Smooth muscle cell (in vitro differentiated cells): Measurements from ENCODE around the gene CAMK2D. TPM values are rescaled to one million over a fixed set of nuclear protein-coding genes. Genes with fewer than 3 reads are reported as not detected.

Experiments used
- DNase-seq: peaks from one replicate; lab custom pipeline; 2025; ENCODE audit not compliant: unreplicated experiment; lab: John Stamatoyannopoulos, UW
- H2AFZ ChIP-seq: fragments of 200-600 bp; sonication (generic); 2 replicates; pipeline ENCODE4 v1.6.0; 2016; ENCODE audit warnings: antibody characterized with exemption, low read depth, mild to moderate bottlenecking
- H3F3A ChIP-seq: fragments of 200-600 bp; sonication (generic); 2 replicates; pipeline ENCODE4 v1.6.0; 2017; ENCODE audit warnings: antibody characterized with exemption, low read depth
- H3K27ac ChIP-seq: fragments of 200-600 bp; sonication (generic); 2 replicates; pipeline ENCODE4 v1.5.1; 2016; ENCODE audit warnings: low read depth, mild to moderate bottlenecking
- H3K27me3 ChIP-seq: fragments of 200-600 bp; sonication (generic); 2 replicates; pipeline ENCODE4 v1.6.1; 2016; ENCODE audit warnings: low read depth, mild to moderate bottlenecking
- H3K36me3 ChIP-seq: fragments of 200-600 bp; sonication (generic); 2 replicates; pipeline ENCODE4 v1.5.1; 2016; ENCODE audit warnings: low read depth
- H3K4me1 ChIP-seq: fragments of 200-600 bp; sonication (generic); 2 replicates; pipeline ENCODE4 v1.5.1; 2016; ENCODE audit warnings: low read depth
- H3K4me2 ChIP-seq: fragments of 200-600 bp; sonication (generic); 2 replicates; pipeline ENCODE4 v1.6.0; 2016; ENCODE audit warnings: mild to moderate bottlenecking
- H3K4me3 ChIP-seq: fragments of 200-600 bp; sonication (generic); 2 replicates; pipeline ENCODE4 v1.5.1; 2016; ENCODE audit warnings: mild to moderate bottlenecking
- H3K79me2 ChIP-seq: fragments of 200-600 bp; sonication (generic); 2 replicates; pipeline ENCODE4 v1.6.0; 2016; ENCODE audit warnings: low read depth, mild to moderate bottlenecking
- H3K9ac ChIP-seq: fragments of 200-600 bp; sonication (generic); 2 replicates; pipeline ENCODE4 v1.6.0; 2016; ENCODE audit warnings: low read depth
- H3K9me3 ChIP-seq: fragments of 200-600 bp; sonication (generic); replicated peaks from 2 replicates; pipeline ENCODE4 v1.5.1; 2016; ENCODE audit warnings: low read depth
- H4K20me1 ChIP-seq: fragments of 200-600 bp; sonication (generic); 2 replicates; pipeline ENCODE4 v1.6.0; 2016; ENCODE audit warnings: low read depth
- CTCF ChIP-seq: fragments of 200-600 bp; sonication (generic); IDR thresholded peaks from 2 replicates; pipeline ENCODE4 v1.5.1; 2017; ENCODE audit warnings: borderline replicate concordance, mild to moderate bottlenecking, antibody characterized with exemption; ENCODE audit not compliant: insufficient read depth, poor library complexity, severe bottlenecking
- WGBS: methylation state at CpG from one replicate; pipeline ENCODE4 v1.1.7; 2016; ENCODE audit warnings: low lambda C conversion rate; 5-methylcytosine and 5-hydroxymethylcytosine counted together
- polyA plus RNA-seq: library from polyadenylated mRNA; unstranded; fragments of >200 nt; fragmentation: Nextera tagmentation; extraction: Ambion mirVana; gene quantifications from 2 replicates; pipeline ENCODE4 v1.2.1, GENCODE V29; 2016
- total RNA-seq: library from RNA; depleted of rRNA; stranded (reverse); fragments of >200 nt; gene quantifications from 2 replicates; pipeline ENCODE4 v1.2.3, GENCODE V29; 2014

Gene CAMK2D
- total and polyA plus RNA-seq, 2 experiments from 2014 or later = 17.2 to 36.0 TPM

- no peak overlapping the region for H3K4me2 ChIP-seq
- no peak overlapping the region for H3K9ac ChIP-seq
- H3K27ac ChIP-seq = no peak overlapping the region
- no peak for TF ChIP-seq CTCF
- no peak overlapping the region for H3K4me3 ChIP-seq
- no peaks in the 10 kb centered on the region for H3F3A ChIP-seq
- no peaks in the 10 kb centered on the region for H3K27me3 ChIP-seq
- WGBS = 95% methylated on average over 3 of the region's 3 CpGs
- DNase-seq = no peak
- peaks cover 66% of the 10 kb centered on the region for H4K20me1 ChIP-seq
- peaks cover 6% of the 10 kb centered on the region for H3K4me1 ChIP-seq
- peaks cover 5% of the 10 kb centered on the region for H3K79me2 ChIP-seq
- no peaks in the 10 kb centered on the region for H3K9me3 ChIP-seq
- H2AFZ ChIP-seq = no peak overlapping the region
- H3K36me3 ChIP-seq = no peaks in the 10 kb centered on the region
Measured at GRCh38 chr4:113635739-113636437, 125.7 kb downstream of the CAMK2D start.

GRCh38 chr4:113634081-113634969 lies 127.2 kb downstream of the CAMK2D start:
- 91% methylated on average over 3 of the region's 3 CpGs for whole genome bisulfite sequencing
- no peaks in the 10 kb centered on the region for H3F3A ChIP-seq
- no peaks in the 10 kb centered on the region for H3K9me3 ChIP-seq
- no peak overlapping the region for H3K4me3 ChIP-seq
- DNase-seq = no peak
- H3K36me3 ChIP-seq = no peaks in the 10 kb centered on the region
- no peak overlapping the region for H3K27ac ChIP-seq
- no peak for TF ChIP-seq CTCF
- peaks cover 58% of the 10 kb centered on the region for H4K20me1 ChIP-seq
- H3K9ac ChIP-seq = no peak overlapping the region
- peaks cover 5% of the 10 kb centered on the region for H3K79me2 ChIP-seq
- H3K4me1 ChIP-seq = peaks cover 6% of the 10 kb centered on the region
- no peak overlapping the region for H2AFZ ChIP-seq
- no peaks in the 10 kb centered on the region for H3K27me3 ChIP-seq
- no peak overlapping the region for H3K4me2 ChIP-seq

- Histone ChIP-seq H2AFZ (no peak overlapping the region), H3K27ac (no peak overlapping the region), H3K9me3 (no peaks in the 10 kb centered on the region), H3K9ac (no peak overlapping the region), H3F3A (no peaks in the 10 kb centered on the region), H3K4me1 (peaks cover 5% of the 10 kb centered on the region), H3K36me3 (no peaks in the 10 kb centered on the region), H3K4me3 (no peak overlapping the region), H4K20me1 (peaks cover 51% of the 10 kb centered on the region), H3K4me2 (no peak overlapping the region), H3K27me3 (no peaks in the 10 kb centered on the region), H3K79me2 (peaks cover 5% of the 10 kb centered on the region)
- no peak for DNase-seq
- no peak for TF ChIP-seq CTCF
Measured at GRCh38 chr4:113633467-113633866, 128.1 kb downstream of the CAMK2D start.
